Measurements from ENCODE around the gene ZNF525.
"Not testable (repeated sequence)": the region's sequence is repeated elsewhere in the genome, so short reads cannot be mapped to it uniquely, and the experiment has no call there.

The ZNF525 gene

DNA sequence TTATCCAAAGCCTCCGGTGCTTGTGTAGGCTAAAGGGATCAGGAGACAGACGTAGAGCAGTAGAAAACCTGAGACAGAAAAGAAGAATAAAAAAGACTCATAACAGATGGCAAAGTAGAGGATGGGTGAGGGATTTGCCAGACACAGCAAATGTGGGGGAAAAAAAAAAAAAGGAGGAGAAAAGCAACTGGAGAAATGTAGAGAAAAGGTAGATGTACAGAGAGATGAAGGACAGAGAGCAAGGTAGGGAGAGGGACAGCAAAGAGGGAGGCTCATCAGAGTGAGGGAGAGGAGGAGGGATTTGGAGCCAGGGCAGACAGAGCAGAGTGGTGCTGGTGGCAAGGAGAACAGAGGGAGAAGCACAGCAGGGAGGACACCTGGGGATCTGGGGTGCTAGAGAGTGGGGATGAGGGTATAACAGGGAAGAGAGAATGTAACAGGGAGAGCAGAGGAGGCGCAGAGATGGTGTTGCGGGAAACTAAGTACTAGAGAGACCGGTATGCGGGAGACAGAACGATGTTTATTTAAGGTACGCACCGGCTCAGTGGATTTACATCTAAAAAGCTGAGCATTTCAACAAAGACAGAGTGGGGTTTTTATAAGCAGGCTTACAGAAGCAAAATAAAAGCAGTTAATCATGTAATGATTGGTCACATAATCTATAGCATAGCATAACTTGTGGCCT is 30.5 kb downstream of the ZNF525 start:
- not testable (repeated sequence) for DNase-seq

- DNase-seq, result no peak
These were observed 31.0 kb downstream of the ZNF525 start for GRCh38 chr19:53396525-53396868.

- DNase-seq, result not testable (repeated sequence)
These were observed 32.4 kb downstream of the ZNF525 start for GRCh38 chr19:53397918-53398317.

DNA sequence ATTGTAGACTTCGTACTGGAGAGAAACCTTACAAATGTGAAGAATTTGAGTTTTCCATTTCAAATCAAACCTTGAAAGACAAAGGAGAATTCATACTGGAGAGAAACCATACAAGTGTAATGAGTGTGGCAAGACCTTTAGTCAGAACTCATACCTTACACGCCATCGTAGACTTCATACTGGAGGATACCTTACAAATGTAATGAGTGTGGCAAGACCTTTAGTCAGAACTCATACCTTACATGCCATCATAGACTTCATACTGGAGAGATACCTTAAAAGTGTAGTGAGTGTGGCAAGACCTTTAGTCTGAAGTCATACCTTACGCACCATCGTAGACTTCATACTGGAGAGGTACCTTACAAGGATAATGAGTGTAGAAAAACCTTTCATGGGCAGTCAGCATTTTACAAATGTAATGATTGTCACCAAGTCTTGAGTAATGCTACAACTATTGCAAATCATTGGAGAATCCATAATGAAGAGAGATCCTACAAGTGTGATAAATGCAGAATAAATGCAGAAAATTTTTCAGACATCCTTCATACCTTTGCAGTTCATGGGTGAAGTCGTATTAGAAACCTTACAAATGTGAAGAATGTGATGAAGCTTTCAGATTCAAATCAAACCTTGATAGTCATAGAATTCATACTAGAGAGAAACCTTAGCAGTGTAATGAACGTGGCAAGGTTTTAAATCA is 44.1 kb downstream of the ZNF525 start:
- no peak for DNase-seq

DNA sequence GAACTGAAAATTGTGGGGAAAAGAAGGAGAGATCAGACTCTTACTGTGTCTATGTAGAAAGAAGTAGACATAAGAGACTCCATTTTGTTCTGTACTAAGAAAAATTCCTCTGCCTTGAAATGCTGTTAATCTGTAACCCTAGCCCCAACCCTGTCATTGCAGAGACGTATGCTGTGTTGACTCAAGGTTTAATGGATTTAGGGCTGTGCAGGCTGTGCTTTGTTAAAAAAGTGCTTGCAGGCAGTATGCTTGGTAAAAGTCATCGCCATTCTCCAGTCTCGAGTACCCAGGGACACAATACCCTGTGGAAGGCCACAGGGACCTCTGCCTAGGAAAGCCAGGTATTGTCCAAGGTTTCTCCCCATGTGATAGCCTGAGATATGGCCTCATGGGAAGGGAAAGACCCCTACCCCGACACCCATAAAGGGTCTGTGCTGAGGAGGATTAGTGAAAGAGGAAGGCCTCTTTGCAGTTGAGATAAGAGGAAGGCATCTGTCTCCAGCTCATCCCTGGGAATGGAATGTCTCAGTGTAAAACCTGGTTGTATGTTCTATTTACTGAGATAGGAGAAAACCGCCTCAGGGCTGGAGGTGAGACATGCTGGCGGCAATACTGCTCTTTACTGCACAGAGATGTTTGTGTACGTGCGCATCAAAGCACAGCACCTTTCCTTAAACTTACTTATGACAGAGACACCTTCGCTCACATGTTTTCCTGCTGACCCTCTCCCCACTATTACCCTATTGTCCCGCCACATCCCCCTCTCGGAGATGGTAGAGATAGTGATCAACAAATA is 55.2 kb downstream of the ZNF525 start:
- DNase-seq, result not testable (repeated sequence)

GRCh38 chr19:53422551-53422950 is 57.0 kb downstream of the ZNF525 start:
- DNase-seq, result no peak

GRCh38 chr19:53423074-53423473 is 57.6 kb downstream of the ZNF525 start:
- not testable (repeated sequence) for DNase-seq

DNA sequence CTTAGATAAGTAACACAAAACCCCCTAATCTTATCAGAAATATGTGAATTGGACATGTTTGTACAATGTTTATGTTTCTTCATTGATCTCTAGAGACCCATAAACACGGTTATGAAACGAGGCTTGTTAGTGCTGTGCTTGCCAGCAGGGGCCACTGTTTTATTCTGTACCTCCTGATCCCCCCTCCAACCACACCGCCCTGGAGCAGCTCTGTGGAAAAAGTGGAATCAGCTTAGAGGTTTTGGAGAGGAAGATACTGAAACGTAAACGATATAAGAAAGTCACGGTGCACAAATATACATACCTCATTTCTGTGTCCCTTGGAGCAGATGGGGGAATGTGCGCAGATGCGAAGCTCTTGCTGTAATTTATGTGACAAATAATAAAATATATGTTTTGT is 58.2 kb downstream of the ZNF525 start:
- not testable (repeated sequence) for DNase-seq

GRCh38 chr19:53424968-53425597 is 59.6 kb downstream of the ZNF525 start:
- DNase-seq, result peak; percentile 29

DNA sequence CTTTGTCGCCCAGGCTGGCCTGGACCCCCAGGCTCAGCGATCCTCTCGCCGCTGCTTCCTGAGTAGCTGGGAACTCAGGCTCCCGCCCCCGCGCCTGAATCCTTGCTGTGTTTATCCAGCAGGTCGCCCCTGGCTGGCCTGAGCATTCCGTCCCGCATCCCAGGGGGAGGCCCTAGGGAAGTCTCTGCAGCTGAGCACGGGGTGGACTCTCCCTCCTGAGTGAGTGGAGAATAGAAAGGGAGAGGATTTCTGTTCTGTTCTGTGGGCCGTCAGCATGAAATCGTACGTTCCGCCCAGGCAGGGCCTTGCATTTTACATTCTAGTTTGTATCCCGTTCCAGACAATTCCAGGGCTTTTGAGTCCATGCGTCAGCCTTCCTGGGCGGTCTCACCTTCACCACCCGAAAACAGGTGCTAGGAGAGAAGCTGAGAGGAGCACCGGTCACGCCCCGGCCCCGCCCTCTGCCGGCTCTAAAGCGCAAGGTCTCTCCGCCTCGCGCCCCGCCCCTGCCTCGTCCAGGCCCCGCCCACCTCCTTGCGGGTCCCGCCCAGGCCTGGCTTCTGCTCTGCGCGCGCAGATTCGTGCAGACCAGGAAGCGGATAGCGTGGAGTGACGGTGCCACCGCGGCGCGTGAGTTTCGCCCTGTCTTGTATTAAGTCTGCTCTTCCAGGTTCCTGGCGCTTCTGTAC is 66.0 kb downstream of the ZNF525 start, which contains the start of gene ZNF761:
Gene ZNF761 (plus strand): TSS at position 586 of the 689 bp plus-strand sequence. CDS start 15,285 bp downstream, outside the sequence.
- peak; percentile 18 for DNase-seq

DNA sequence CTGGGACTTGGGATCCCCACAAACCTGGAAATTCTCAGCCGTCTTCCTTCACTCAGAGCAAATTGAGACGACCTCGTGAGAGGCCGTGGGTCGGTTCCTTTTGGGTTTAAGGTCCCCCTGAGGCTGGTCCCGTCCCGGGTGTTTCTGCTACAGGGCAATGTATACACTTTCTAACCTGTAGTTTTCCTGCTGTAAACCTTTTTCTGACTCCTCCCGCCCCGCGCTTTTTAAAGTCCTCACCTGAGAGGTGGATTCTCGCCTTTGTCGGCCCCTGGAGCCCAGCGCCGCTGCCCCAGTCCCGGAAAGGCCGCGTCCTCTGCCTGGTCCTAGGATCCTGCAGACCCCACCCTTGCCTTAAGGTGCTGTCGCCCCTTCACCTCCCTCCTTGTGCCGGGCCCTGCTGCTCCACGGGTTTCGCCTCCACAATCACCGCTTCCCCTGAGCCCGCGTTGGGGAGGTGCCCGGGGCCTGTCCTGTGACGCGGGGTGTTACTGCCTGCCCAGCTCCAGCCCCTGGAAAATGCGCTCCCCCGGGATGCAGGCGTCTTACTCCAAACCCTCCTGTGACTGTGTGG is 66.7 kb downstream of the ZNF525 start:
- no peak for DNase-seq
